NCI-H510A treated with DMSO at 0.1 percent for 48 hours (cell line): ENCODE results near the gene CMIP.

ENCODE experiments used
- DNase-seq: peaks from one replicate; lab custom pipeline; 2025; lab: John Stamatoyannopoulos, UW

The CMIP gene

DNA sequence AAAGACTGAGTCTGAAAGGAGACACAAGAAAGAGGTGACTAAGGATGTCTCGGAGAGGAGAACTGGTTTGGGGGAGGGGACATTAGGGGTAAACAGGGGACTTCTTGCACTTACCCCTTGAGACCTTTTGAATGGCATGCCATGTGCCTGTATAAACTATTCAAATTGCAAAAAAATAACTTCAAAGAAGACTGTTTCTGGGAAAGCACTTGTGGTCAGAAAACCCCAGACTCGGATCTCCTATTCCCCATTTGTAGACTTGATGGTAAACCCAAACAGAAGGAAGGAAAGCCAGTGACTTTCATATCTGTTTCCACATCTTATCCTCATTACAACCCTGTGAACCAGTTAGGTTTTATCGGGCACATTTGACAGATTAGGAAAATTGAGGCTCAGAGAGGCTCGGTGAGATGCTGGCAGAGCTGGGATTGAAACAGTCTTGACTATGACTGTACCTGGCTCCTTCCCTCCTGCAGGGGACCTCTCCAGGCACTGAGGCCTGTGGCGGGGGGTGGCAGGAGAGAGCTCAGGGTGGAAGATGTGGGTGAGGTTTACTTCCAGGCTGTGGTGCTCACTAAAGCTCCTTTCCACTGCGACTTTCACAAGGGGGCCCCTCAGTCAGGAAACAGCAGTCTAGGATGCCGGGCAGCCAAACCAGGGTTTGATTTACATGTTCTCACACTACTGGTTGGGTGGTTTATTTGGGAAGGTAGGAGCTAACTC lies 304.0 kb downstream of the CMIP start:
- no peak for DNase-seq

GRCh38 chr16:81752225-81752875 lies 307.7 kb downstream of the CMIP start:
- no peak for DNase-seq

DNA sequence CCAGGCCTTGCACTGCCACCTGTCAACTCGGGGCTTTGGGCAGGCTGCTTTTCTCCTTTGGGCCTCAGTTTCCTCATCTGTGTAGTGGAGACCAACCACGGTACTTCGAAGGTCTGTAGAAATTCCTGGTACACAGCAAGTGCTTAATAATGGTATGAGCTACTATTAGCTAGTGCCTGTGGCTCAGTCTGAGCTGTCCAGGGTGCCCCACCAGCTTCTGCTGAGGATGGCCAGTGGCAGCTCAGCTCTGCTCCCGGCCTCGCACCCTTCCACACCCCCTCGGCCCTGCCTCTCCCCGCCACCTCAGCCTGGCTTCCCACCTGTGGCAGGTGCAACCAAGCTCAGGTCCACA lies 308.2 kb downstream of the CMIP start:
- DNase-seq: no peak

DNA sequence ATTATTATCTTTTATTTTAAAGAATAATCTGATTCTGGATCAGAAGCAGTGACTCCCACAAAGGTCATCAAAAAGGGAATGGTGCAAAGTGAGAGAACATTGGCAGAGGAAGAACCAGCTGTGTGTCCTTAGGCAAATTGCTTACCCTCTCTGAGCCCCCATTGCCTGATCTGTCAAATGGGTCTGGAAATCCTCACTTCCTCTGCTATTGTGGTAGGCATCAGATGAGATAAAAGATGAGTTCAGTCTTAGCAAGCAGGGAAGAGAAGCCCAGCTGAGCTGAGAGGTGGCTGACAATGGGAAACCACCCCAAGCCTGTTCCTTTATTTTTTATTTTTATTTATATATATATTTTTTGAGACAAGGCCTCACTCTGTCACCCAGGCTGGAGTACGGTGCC lies 310.2 kb downstream of the CMIP start:
- no peak for DNase-seq

GRCh38 chr16:81755915-81756614 lies 311.5 kb downstream of the CMIP start:
- DNase-seq: no peak

DNA sequence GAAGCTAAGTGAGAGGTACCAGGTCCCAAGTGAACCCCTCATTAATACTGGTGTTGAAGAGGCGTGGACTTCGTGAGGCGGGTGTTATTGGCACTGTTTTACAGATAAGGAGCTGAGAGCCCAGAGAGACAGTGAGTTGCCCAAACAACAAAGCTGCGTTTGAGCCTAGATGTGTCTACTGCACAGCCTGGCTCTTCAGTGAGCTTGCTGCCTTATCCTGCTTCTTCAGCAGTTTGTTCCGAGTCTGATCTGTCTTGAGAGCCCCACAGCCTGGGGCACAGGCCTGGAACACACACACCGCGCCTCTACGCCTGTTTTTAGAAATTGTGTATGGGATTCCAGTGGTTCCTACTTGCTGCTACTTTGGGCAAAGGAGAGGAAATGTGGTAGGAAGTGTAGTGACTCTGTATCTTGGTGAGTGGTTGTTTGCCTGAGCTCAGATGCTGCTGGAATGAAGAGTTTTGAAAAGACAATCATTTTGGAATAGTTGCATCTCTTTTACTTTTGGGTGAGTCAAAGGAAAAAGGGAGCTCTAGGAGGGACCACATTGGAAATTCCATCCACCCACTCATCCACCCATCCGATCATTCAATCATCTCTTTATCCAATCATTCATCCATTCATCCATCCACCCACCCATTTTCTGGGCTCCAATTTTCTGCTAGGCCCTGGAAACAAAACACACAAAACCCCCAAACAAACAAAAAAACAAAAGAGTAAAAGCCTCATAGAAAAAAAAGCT lies 312.2 kb downstream of the CMIP start:
- DNase-seq: no peak

- no peak for DNase-seq
Measured at GRCh38 chr16:81758376-81758775, 313.8 kb downstream of the CMIP start.
